Fibroblast of mammary gland (primary cell): ENCODE measurements around the gene HEXIM1.

Source experiments
- DNase-seq: peaks from one replicate; pipeline ENCODE4 v3.0.0-alpha.2; 2010; ENCODE audit warnings: low read depth
- H3K4me3 ChIP-seq: 2 replicates; pipeline ENCODE4 v1.5.1; 2011; ENCODE audit warnings: low read depth, mild to moderate bottlenecking, low read length, moderate library complexity; ENCODE audit not compliant: control insufficient read depth
- CTCF ChIP-seq: conservative IDR thresholded peaks from 2 replicates; pipeline ENCODE4 v1.5.1; 2011; ENCODE audit warnings: low read depth, low read length, inconsistent platforms; ENCODE audit not compliant: control insufficient read depth, insufficient read depth

The HEXIM1 gene

DNA sequence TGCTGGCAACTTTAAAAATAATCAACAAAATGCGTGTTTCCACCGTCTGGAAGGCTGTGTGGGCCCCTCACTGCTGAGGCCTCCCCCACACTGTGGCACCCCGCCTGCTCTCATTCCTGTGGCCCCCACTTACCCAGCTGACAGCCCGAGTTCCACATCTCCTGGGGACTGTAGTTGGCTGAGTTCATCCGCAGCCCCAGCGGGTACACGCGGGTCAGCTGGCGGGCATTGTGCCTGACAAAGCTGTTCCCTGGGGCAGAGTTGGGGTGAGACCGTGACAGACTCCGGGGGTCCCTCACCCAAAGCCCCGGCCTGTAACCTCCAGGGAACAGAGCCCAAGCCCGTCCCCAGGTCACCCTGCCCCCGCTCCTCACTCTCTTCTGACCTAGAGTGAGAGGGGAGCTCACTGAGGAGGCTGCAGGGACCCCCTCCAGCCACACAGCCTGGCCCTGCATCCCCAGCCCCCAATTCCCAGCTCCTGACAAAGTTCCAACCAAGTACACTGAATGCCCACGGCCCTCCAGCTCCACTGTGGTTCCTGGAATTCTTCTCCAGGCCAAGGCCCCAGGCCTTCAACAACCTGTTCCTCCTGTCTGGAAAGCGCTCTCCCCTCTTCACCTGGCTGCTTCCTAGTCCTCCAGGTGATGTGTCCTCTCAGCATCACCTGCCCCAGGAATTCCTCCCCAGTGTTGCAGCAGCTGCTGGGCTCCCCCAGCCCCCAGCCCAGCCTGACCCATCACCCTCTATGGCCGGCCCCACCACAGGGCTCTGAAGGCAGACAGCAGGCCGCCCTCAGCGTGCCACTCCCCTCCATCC, 34.0 kb upstream of the HEXIM1 start:
- TF ChIP-seq CTCF: no peak
- DNase-seq: no peak
- no peak overlapping the region for H3K4me3 ChIP-seq

GRCh38 chr17:45115015-45115625, 33.2 kb upstream of the HEXIM1 start:
- DNase-seq: no peak
- no peak overlapping the region for H3K4me3 ChIP-seq
- TF ChIP-seq CTCF: no peak

DNA sequence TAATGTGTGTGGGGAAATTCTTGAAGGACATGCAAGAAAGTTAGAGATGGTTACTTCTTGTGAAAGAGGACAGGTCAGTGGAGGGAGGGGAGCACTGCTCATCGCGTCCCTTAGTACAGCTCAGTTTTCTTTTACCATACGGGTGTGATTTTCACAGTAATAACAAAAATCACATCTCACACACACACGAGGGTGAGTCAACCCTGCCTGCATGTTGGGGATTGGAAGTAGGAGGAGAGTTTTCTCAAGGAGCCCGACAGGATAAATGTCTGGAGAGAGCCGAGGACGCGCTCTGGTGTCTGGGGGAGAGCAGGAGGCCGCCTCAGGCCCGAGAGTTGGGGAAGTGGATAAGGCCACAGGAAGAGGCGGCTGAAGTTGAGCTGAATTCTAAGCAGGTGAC, 32.4 kb upstream of the HEXIM1 start:
- no peak for DNase-seq
- TF ChIP-seq CTCF: no peak
- no peak overlapping the region for H3K4me3 ChIP-seq

- no peak for DNase-seq
- no peak overlapping the region for H3K4me3 ChIP-seq
- no peak for TF ChIP-seq CTCF
Observed at GRCh38 chr17:45116434-45117016, 31.8 kb upstream of the HEXIM1 start.

GRCh38 chr17:45117334-45117733, 30.9 kb upstream of the HEXIM1 start:
- TF ChIP-seq CTCF: no peak
- DNase-seq: no peak
- no peak overlapping the region for H3K4me3 ChIP-seq

- no peak overlapping the region for H3K4me3 ChIP-seq
- TF ChIP-seq CTCF: no peak
- DNase-seq: no peak
Observed at GRCh38 chr17:45117848-45118646, 30.2 kb upstream of the HEXIM1 start.
